ENCODE measurements around the gene DUSP3. TPM values are rescaled to one million over a fixed set of nuclear protein-coding genes. Genes with fewer than 3 reads are reported as not detected.

The DUSP3 gene
- polyA plus RNA-seq, 1 donor from 2014 or later = 38.8 TPM

GRCh38 chr17:43771463-43771862 lies 7.3 kb downstream of the DUSP3 start:
- TF ChIP-seq POLR2AphosphoS5 (IDR thresholded peaks at IDR 0.05) = no peak
- no peak for TF ChIP-seq EP300 (conservative IDR thresholded peaks at IDR 0.05; ENCODE audit: poor library complexity, severe bottlenecking)
- no peak overlapping the region for H3K4me2 ChIP-seq (ENCODE audit: low read length)
- no peaks in the 10 kb centered on the region for H3K27me3 ChIP-seq (ENCODE audit: insufficient read depth, low read depth, low read length)
- no peak overlapping the region for H2AFZ ChIP-seq (ENCODE audit: low read depth, low read length)
- H3K9me2 ChIP-seq (ENCODE audit: insufficient read depth, low read length) = no peaks in the 10 kb centered on the region
- peaks cover 9% of the 10 kb centered on the region for H3K36me3 ChIP-seq (ENCODE audit: insufficient read depth, low read length)
- no peak overlapping the region for H3K9ac ChIP-seq (ENCODE audit: low read length)
- H3K79me2 ChIP-seq (replicated peaks; ENCODE audit: insufficient read depth, low read length) = no peaks in the 10 kb centered on the region
- H3K9me3 ChIP-seq (ENCODE audit: low read length) = no peaks in the 10 kb centered on the region
- H3K27ac ChIP-seq (ENCODE audit: low read length) = no peak overlapping the region
- no peaks in the 10 kb centered on the region for H3F3A ChIP-seq (ENCODE audit: insufficient read depth, low read length, poor library complexity, severe bottlenecking)
- H3K4me3 ChIP-seq (ENCODE audit: low read length) = no peak overlapping the region
- H4K20me1 ChIP-seq (ENCODE audit: insufficient read depth) = no peaks in the 10 kb centered on the region

DNA sequence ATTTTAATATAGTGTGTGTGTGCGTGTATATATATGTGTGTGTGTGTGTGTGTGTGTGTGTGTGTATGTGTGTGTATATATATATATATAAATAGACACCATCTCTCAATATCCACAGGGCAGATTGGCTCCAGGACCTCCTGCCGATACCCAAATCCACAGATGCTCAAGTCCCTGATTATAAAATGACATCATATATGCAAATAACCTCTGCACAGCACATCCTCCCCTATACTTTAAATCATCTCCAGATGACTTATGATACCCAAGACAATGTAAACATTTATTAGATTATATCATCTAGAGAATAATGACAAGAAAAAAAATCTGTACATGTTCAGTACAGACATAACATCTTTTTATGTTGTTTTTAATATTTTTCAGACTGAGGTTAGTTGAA lies 7.8 kb downstream of the DUSP3 start:
- Histone ChIP-seq H2AFZ (ENCODE audit: low read depth, low read length) (no peak overlapping the region), H4K20me1 (ENCODE audit: insufficient read depth) (no peaks in the 10 kb centered on the region), H3K79me2 (replicated peaks; ENCODE audit: insufficient read depth, low read length) (no peaks in the 10 kb centered on the region), H3K27me3 (ENCODE audit: insufficient read depth, low read depth, low read length) (no peaks in the 10 kb centered on the region), H3K9me3 (ENCODE audit: low read length) (no peaks in the 10 kb centered on the region), H3K36me3 (ENCODE audit: insufficient read depth, low read length) (peaks cover 9% of the 10 kb centered on the region), H3K4me2 (ENCODE audit: low read length) (no peak overlapping the region), H3K9ac (ENCODE audit: low read length) (no peak overlapping the region), H3F3A (ENCODE audit: insufficient read depth, low read length, poor library complexity, severe bottlenecking) (no peaks in the 10 kb centered on the region), H3K27ac (ENCODE audit: low read length) (no peak overlapping the region), H3K9me2 (ENCODE audit: insufficient read depth, low read length) (no peaks in the 10 kb centered on the region), H3K4me3 (ENCODE audit: low read length) (no peak overlapping the region)
- no peak for TF ChIP-seq EP300 (conservative IDR thresholded peaks at IDR 0.05; ENCODE audit: poor library complexity, severe bottlenecking)

DNA sequence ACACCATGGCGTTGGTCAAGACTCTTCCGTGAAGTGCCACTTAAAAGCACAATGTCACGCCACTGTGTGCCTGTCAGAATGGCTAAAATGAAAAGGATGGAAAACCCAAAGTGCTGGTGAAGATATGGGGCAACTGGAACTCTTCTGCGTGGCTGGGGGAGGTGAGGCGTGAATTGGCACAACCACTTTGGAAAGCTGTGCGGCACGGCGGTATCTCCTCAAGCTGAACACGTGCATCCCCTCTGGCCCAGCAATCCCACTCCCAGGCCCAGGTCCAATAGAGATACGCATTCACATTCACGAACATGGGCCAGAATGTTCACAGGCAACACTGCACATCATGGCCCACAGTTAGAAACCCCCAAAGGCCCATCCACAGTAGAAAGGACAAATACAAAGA lies 8.9 kb downstream of the DUSP3 start:
- TF ChIP-seq TAF1 (IDR thresholded peaks at IDR 0.05; ENCODE audit: low read depth) (no peak), RAD21 (conservative IDR thresholded peaks at IDR 0.05) (no peak), EZH2 (IDR thresholded peaks at IDR 0.05; ENCODE audit: borderline replicate concordance, insufficient read depth, low read length, poor library complexity, severe bottlenecking) (no peak), POLR2AphosphoS5 (IDR thresholded peaks at IDR 0.05) (no peak), EP300 (conservative IDR thresholded peaks at IDR 0.05; ENCODE audit: poor library complexity, severe bottlenecking) (no peak), REST (IDR thresholded peaks at IDR 0.05; ENCODE audit: borderline replicate concordance) (no peak)
- H3K9me3 ChIP-seq (ENCODE audit: low read length) = no peaks in the 10 kb centered on the region
- H3K27ac ChIP-seq (ENCODE audit: low read length) = no peak overlapping the region
- no peak overlapping the region for H3K4me2 ChIP-seq (ENCODE audit: low read length)
- H3K9me2 ChIP-seq (ENCODE audit: insufficient read depth, low read length) = no peaks in the 10 kb centered on the region
- H2AFZ ChIP-seq (ENCODE audit: low read depth, low read length) = no peak overlapping the region
- H3K4me3 ChIP-seq (ENCODE audit: low read length) = no peak overlapping the region
- no peak overlapping the region for H3K9ac ChIP-seq (ENCODE audit: low read length)
- H3K27me3 ChIP-seq (ENCODE audit: insufficient read depth, low read depth, low read length) = no peaks in the 10 kb centered on the region
- no peaks in the 10 kb centered on the region for H4K20me1 ChIP-seq (ENCODE audit: insufficient read depth)
- no peaks in the 10 kb centered on the region for H3K79me2 ChIP-seq (replicated peaks; ENCODE audit: insufficient read depth, low read length)
- H3K36me3 ChIP-seq (ENCODE audit: insufficient read depth, low read length) = peaks cover 9% of the 10 kb centered on the region
- no peaks in the 10 kb centered on the region for H3F3A ChIP-seq (ENCODE audit: insufficient read depth, low read length, poor library complexity, severe bottlenecking)

- no peaks in the 10 kb centered on the region for H4K20me1 ChIP-seq (ENCODE audit: insufficient read depth)
- H3K4me3 ChIP-seq (ENCODE audit: low read length) = no peak overlapping the region
- H3K36me3 ChIP-seq (ENCODE audit: insufficient read depth, low read length) = peaks cover 9% of the 10 kb centered on the region
- no peak for TF ChIP-seq POLR2AphosphoS5 (IDR thresholded peaks at IDR 0.05)
- no peak for TF ChIP-seq RAD21 (conservative IDR thresholded peaks at IDR 0.05)
- TF ChIP-seq EP300 (conservative IDR thresholded peaks at IDR 0.05; ENCODE audit: poor library complexity, severe bottlenecking) = no peak
- no peak for TF ChIP-seq EZH2 (IDR thresholded peaks at IDR 0.05; ENCODE audit: borderline replicate concordance, insufficient read depth, low read length, poor library complexity, severe bottlenecking)
- no peak for TF ChIP-seq REST (IDR thresholded peaks at IDR 0.05; ENCODE audit: borderline replicate concordance)
- TF ChIP-seq SMC3 (conservative IDR thresholded peaks at IDR 0.05; ENCODE audit: poor library complexity) = no peak
- no peaks in the 10 kb centered on the region for H3F3A ChIP-seq (ENCODE audit: insufficient read depth, low read length, poor library complexity, severe bottlenecking)
- no peaks in the 10 kb centered on the region for H3K9me3 ChIP-seq (ENCODE audit: low read length)
- no peak overlapping the region for H3K9ac ChIP-seq (ENCODE audit: low read length)
- H3K4me2 ChIP-seq (ENCODE audit: low read length) = no peak overlapping the region
- no peak overlapping the region for H2AFZ ChIP-seq (ENCODE audit: low read depth, low read length)
- H3K9me2 ChIP-seq (ENCODE audit: insufficient read depth, low read length) = no peaks in the 10 kb centered on the region
- no peaks in the 10 kb centered on the region for H3K79me2 ChIP-seq (replicated peaks; ENCODE audit: insufficient read depth, low read length)
- no peak overlapping the region for H3K27ac ChIP-seq (ENCODE audit: low read length)
- H3K27me3 ChIP-seq (ENCODE audit: insufficient read depth, low read depth, low read length) = no peaks in the 10 kb centered on the region
Measured at GRCh38 chr17:43769426-43769825, 9.4 kb downstream of the DUSP3 start.

Measured in neural cell (in vitro differentiated cells).